ENCODE measurements around the gene WDCP.

The WDCP gene

DNA sequence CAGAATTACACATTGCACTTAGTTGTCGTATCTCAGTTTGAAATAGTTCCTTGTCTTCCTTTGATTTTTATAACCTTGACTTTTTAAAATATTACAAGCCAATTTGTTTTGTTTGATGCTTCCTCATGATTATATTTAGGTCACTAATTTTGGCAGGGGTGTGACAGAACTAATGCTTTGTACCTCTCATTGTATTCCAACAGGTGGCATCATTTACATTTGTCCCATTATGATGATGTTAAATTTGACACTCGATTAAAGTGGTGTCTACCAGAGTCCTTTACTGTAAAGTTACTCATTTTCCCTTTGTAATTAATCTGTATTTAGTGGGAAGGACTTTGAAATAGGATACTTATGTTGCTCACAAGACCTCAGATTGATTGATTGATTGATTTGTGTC, 58.8 kb downstream of the WDCP start:
- no peak for DNase-seq

All from MV-4-11 (cell line).